GM12891 (cell line): Measurements from ENCODE around the gene ATXN3L.

ENCODE experiments used
- POLR2A ChIP-seq: IDR thresholded peaks from 2 replicates; pipeline ENCODE4 v1.6.1; 2011; ENCODE audit warnings: low read depth, low read length, control low read depth
- POLR2AphosphoS5 ChIP-seq: IDR thresholded peaks from 2 replicates; pipeline ENCODE4 v1.6.1; 2011; ENCODE audit warnings: low read depth, low read length, control low read depth
- POU2F2 ChIP-seq: IDR thresholded peaks from 2 replicates; pipeline ENCODE4 v1.6.1; 2011; ENCODE audit warnings: low read depth, mild to moderate bottlenecking, control low read depth, low read length, moderate library complexity
- SPI1 ChIP-seq: IDR thresholded peaks from 2 replicates; pipeline ENCODE4 v1.6.1; 2011; ENCODE audit warnings: low read depth, low read length, control low read depth
- TAF1 ChIP-seq: IDR thresholded peaks from 2 replicates; pipeline ENCODE4 v1.6.1; 2011; ENCODE audit warnings: low read depth, low read length, control low read depth

GRCh38 chrX:13319953-13320352, at the start of gene ATXN3L:
- TF ChIP-seq POLR2AphosphoS5 (no peak), TAF1 (no peak), SPI1 (no peak), POLR2A (no peak), POU2F2 (no peak)
